Ureter (tissue), 1 donor: Measurements from ENCODE around the gene UBE2G2. TPM values are rescaled to one million over a fixed set of nuclear protein-coding genes. Genes with fewer than 3 reads are reported as not detected.

Experiments used
- DNase-seq: peaks from one replicate; pipeline ENCODE4 v3.0.0-alpha.2; 2020; ENCODE audit warnings: low spot score
- total RNA-seq: library from RNA; stranded (reverse); gene quantifications from one replicate; pipeline ENCODE4 v1.2.4, GENCODE V29; 2023
- donor health status: DM: yes; HTN: yes; CAD: no.

Gene UBE2G2, protein sequence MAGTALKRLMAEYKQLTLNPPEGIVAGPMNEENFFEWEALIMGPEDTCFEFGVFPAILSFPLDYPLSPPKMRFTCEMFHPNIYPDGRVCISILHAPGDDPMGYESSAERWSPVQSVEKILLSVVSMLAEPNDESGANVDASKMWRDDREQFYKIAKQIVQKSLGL
- total RNA-seq: 126 TPM

DNA sequence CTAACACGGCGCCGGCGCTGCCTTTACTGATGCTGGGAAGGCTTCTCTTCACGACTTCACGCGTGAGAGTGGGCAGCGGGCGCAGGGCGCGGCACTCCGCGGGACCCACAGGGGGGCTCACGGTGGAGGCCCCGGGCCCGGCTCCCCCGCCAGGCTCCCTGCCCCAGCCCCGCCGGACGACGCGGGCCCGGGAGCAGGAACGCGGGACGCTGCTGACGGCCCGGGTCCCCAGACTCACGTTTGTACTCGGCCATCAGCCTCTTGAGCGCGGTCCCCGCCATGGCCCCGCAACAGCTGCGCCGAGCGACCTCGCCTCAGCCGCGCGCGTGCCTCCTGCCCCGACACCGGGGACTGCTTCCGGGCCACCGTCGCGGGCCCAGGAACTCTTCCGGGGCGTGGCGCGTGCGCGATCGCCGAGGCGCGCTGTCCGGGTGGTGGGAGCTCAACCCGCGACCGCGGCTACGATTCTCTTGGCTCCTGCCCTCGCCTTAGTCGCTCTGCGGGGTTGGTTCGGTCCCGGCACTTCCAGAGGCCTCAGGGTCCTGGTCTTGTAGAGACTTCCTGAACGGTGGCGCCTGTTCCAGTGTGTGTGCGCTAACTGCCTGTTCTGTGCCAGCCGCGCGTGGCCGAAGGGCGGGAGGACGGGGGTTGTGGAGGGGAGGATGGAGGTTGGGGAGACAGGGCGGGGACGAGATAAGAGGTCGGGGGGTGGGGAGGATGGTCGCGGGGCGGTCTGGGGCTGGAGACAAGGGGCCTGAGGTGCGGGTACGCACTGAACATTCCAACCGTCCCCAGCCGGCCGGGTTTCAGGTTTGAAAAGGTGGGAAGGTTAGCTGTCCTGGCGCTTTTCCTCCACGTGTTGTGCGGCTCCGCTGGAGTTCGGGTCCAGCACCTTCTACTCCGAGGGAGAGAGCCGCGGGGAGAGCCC, at the start of gene UBE2G2:
TSS of gene UBE2G2 (minus strand) at position 353 of the 928 bp plus-strand sequence. CDS start at position 281, 72 bp downstream.
- DNase-seq: peak; percentile 83

- DNase-seq: no peak
Observed at GRCh38 chr21:44850905-44851657, 49.5 kb upstream of the UBE2G2 start.

GRCh38 chr21:44850208-44850800, 48.7 kb upstream of the UBE2G2 start:
- DNase-seq: no peak

- DNase-seq: no peak
Observed at GRCh38 chr21:44849616-44850130, 48.1 kb upstream of the UBE2G2 start.

- DNase-seq: no peak
Observed at GRCh38 chr21:44848821-44849521, 47.4 kb upstream of the UBE2G2 start.

GRCh38 chr21:44847261-44848056, 45.8 kb upstream of the UBE2G2 start:
- no peak for DNase-seq

- peak; percentile 78 for DNase-seq
Observed at GRCh38 chr21:44846485-44847260, 45.1 kb upstream of the UBE2G2 start.

- no peak for DNase-seq
Observed at GRCh38 chr21:44846224-44846484, 44.5 kb upstream of the UBE2G2 start.

- DNase-seq: no peak
Observed at GRCh38 chr21:44845418-44846223, 44.0 kb upstream of the UBE2G2 start.

DNA sequence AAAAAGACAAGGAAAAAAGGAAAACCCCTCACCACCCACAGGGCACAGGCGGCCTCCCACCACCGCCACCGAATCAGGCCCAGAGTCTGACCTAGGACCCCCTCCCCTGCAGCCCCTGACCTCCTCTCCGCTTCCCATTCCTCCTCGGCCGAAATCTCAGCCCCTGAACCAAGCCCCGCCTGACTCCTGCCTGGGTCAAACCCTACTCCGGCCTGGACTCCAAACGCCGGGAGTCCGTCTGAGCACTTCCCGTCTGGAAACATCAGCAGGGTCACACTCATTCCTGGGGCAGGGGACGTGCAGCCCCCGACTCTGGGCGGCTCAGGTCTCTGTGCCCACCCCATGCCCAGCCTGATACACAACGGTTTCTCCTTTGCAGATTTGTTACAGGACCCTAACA, 42.6 kb upstream of the UBE2G2 start:
- no peak for DNase-seq

GRCh38 chr21:44842721-44843445, 41.3 kb upstream of the UBE2G2 start:
- no peak for DNase-seq

GRCh38 chr21:44842087-44842486, 40.5 kb upstream of the UBE2G2 start:
- no peak for DNase-seq

DNA sequence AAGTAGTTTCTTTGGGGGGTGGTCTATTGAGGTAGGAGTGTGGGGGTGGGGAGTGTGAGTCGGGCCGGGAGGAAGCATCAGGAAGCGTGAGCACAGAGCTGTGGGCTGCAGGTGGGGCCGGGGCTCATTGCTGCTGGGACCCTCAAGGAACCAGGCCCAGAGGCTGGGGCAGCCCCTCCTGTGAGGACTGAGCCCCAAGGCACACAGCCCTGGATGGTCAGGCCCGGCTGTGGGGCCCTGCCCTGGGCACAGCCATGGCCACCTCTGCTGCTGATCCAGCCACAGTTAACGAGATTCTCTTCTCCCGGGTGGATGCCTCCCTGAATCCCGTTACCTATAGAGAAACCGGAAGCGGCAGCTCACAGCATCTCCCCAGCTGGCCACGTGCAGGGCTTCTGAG, 39.2 kb upstream of the UBE2G2 start:
- DNase-seq: no peak

DNA sequence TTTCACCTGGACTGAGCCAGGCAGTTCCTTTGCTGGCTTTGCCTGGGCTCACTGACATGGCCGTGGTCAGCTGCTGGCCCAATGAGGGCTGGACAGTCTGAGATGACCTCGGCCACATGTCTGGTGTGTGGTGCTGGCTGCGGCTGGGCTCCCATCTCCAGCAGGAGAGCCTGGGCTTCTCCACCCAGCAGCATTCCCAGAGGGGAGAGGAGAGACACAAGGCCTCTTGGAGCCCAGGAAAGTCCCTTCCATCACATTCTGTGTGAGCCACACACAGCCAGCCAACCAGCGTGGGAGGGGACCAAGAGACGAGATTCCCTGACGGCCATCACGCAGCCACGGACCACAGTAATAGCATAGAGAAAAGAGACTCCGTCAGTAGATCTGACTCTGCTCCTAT, 37.3 kb upstream of the UBE2G2 start:
- no peak for DNase-seq

GRCh38 chr21:44838039-44838895, 36.6 kb upstream of the UBE2G2 start:
- DNase-seq: no peak

- DNase-seq: no peak
Observed at GRCh38 chr21:44837537-44837936, 35.9 kb upstream of the UBE2G2 start.
